Activated CD4-positive, CD25-positive, alpha-beta regulatory T cell treated with anti-CD3 and anti-CD28 coated beads, Interleukin-2, amount 50 U/mL, for 72 hours (primary cell): Measurements from ENCODE around the gene BLVRB.
"Not testable (repeated sequence)": the region's sequence is repeated elsewhere in the genome, so short reads cannot be mapped to it uniquely, and the experiment has no call there.

ENCODE experiments used
- DNase-seq: peaks from one replicate; pipeline ENCODE4 v3.0.0; 2021

BLVRB gene

GRCh38 chr19:40421993-40422747 is 43.4 kb downstream of the BLVRB start:
- no peak for DNase-seq

- DNase-seq, result peak; percentile 84
These were observed 44.5 kb downstream of the BLVRB start for GRCh38 chr19:40420766-40421765.

GRCh38 chr19:40420451-40420765 is 45.1 kb downstream of the BLVRB start:
- DNase-seq, result no peak

- no peak for DNase-seq
These were observed 45.8 kb downstream of the BLVRB start for GRCh38 chr19:40419780-40420179.

- DNase-seq, result no peak
These were observed 46.4 kb downstream of the BLVRB start for GRCh38 chr19:40419066-40419612.

GRCh38 chr19:40418040-40418439 is 47.5 kb downstream of the BLVRB start:
- no peak for DNase-seq

GRCh38 chr19:40417643-40417981 is 47.9 kb downstream of the BLVRB start:
- DNase-seq, result no peak

GRCh38 chr19:40416918-40417642 is 48.5 kb downstream of the BLVRB start:
- no peak for DNase-seq

- DNase-seq, result no peak
These were observed 49.8 kb downstream of the BLVRB start for GRCh38 chr19:40415768-40416167.

GRCh38 chr19:40414542-40415535 is 50.7 kb downstream of the BLVRB start:
- no peak for DNase-seq

GRCh38 chr19:40413291-40413845 is 52.2 kb downstream of the BLVRB start, which contains the start of gene PRX:
TSS of gene PRX (minus strand) at chr19:40413378. CDS start at chr19:40407932, 5,446 bp downstream.
- DNase-seq, result no peak

- DNase-seq, result no peak
These were observed 52.7 kb downstream of the BLVRB start for GRCh38 chr19:40412866-40413265.

- no peak for DNase-seq
These were observed 53.5 kb downstream of the BLVRB start for GRCh38 chr19:40411958-40412499.

GRCh38 chr19:40411125-40411842 is 54.3 kb downstream of the BLVRB start:
- DNase-seq, result no peak

GRCh38 chr19:40410030-40410389 is 55.5 kb downstream of the BLVRB start:
- DNase-seq, result no peak

- DNase-seq, result not testable (repeated sequence)
These were observed 57.0 kb downstream of the BLVRB start for GRCh38 chr19:40408598-40408925.

- DNase-seq, result no peak
These were observed 57.6 kb downstream of the BLVRB start for GRCh38 chr19:40407714-40408597.

- peak; percentile 84 for DNase-seq
These were observed 62.1 kb downstream of the BLVRB start for GRCh38 chr19:40403262-40403984.

- DNase-seq, result no peak
These were observed 65.0 kb downstream of the BLVRB start for GRCh38 chr19:40400559-40400958.
